Keratinocyte (primary cell): ENCODE measurements around the gene ANTXRL. TPM values are rescaled to one million over a fixed set of nuclear protein-coding genes. Genes with fewer than 3 reads are reported as not detected.

Experiments used
- DNase-seq: peaks from one replicate; pipeline ENCODE4 v3.0.0-alpha.2; 2011; ENCODE audit warnings: low read depth, missing footprints, low spot score
- FAIRE-seq: peaks from 2 replicates; lab custom pipeline; 2011; peaks lifted over from hg19 to GRCh38; lab: Jason Lieb, UNC
- H2AFZ ChIP-seq: 2 replicates; pipeline ENCODE4 v1.6.0; 2012; ENCODE audit warnings: low read length, control low read depth, inconsistent platforms; ENCODE audit not compliant: control insufficient read depth
- H3K27ac ChIP-seq: 2 replicates; pipeline ENCODE4 v1.5.1; 2011; ENCODE audit warnings: low read length; ENCODE audit not compliant: control insufficient read depth, insufficient read depth
- H3K27me3 ChIP-seq: 3 replicates; pipeline ENCODE4 v1.6.0; 2011; ENCODE audit warnings: low read length; ENCODE audit not compliant: control insufficient read depth, insufficient read depth; ENCODE audit errors: extremely low read depth
- H3K36me3 ChIP-seq, 2 experiments: 2 replicates in 1 of 2; 3 replicates in 1 of 2; pipeline ENCODE4 v1.5.1; 2011; ENCODE audit warnings: low read length in 2 of 2, mild to moderate bottlenecking in 1 of 2; ENCODE audit not compliant: control insufficient read depth in 2 of 2, insufficient read depth in 2 of 2; ENCODE audit errors: extremely low read depth in 1 of 2
- H3K4me1 ChIP-seq: 3 replicates; pipeline ENCODE4 v1.5.1; 2011; ENCODE audit warnings: low read length; ENCODE audit not compliant: control insufficient read depth, insufficient read depth; ENCODE audit errors: extremely low read depth
- H3K4me2 ChIP-seq: 3 replicates; pipeline ENCODE4 v1.6.0; 2011; ENCODE audit warnings: low read depth, low read length; ENCODE audit not compliant: control insufficient read depth, insufficient read depth; ENCODE audit errors: extremely low read depth
- H3K4me3 ChIP-seq, 3 experiments: fragments of 200-600 bp in 1 of 3; sonication (generic) in 1 of 3; 2 replicates in 2 of 3; 3 replicates in 1 of 3; pipeline ENCODE4 v1.5.1; 2011 to 2016; ENCODE audit warnings: low read length in 3 of 3, mild to moderate bottlenecking in 3 of 3, control low read depth in 2 of 3, inconsistent platforms in 1 of 3, low read depth in 1 of 3, mixed read lengths in 1 of 3, mixed run types in 1 of 3, moderate library complexity in 1 of 3; ENCODE audit not compliant: control insufficient read depth in 2 of 3, insufficient read depth in 2 of 3; ENCODE audit errors: extremely low read depth in 1 of 3
- H3K79me2 ChIP-seq: 2 replicates; pipeline ENCODE4 v1.6.0; 2012; ENCODE audit warnings: low read length; ENCODE audit not compliant: control insufficient read depth, insufficient read depth
- H3K9ac ChIP-seq: 3 replicates; pipeline ENCODE4 v1.6.0; 2011; ENCODE audit warnings: low read length; ENCODE audit not compliant: control insufficient read depth, insufficient read depth; ENCODE audit errors: extremely low read depth
- H3K9me1 ChIP-seq: 3 replicates; pipeline ENCODE4 v1.6.0; 2011; ENCODE audit warnings: low read length; ENCODE audit not compliant: control insufficient read depth, insufficient read depth; ENCODE audit errors: extremely low read depth
- H3K9me3 ChIP-seq: 2 replicates; pipeline ENCODE4 v1.5.1; 2012; ENCODE audit warnings: low read depth, low read length; ENCODE audit not compliant: control insufficient read depth
- H4K20me1 ChIP-seq: 3 replicates; pipeline ENCODE4 v1.6.0; 2011; ENCODE audit warnings: low read length; ENCODE audit not compliant: control insufficient read depth, insufficient read depth; ENCODE audit errors: extremely low read depth
- EZH2 ChIP-seq: IDR thresholded peaks from one replicate; pipeline ENCODE4 v1.6.1; 2012; ENCODE audit warnings: inconsistent platforms, mild to moderate bottlenecking, low read length, moderate library complexity
- dilution Hi-C: fragments of 300-500 bp; cut with MboI; formaldehyde crosslinking; loops from one replicate; pipeline ENCODE4 v1.7.0; 2020; ENCODE audit warnings: low sequenced_read_pairs; ENCODE audit not compliant: extremely low pct_ligation_motif_present
- polyA plus RNA-seq, 5 experiments: library from polyadenylated mRNA; depleted of rRNA in 3 of 5; stranded (reverse) in 3 of 5; stranded (forward) in 1 of 5; unstranded in 1 of 5; fragments of >200 nt; gene quantifications; 1 replicate in 1 of 5; 2 replicates in 3 of 5; 3 replicates in 1 of 5; pipeline versions ENCODE4 v1.2.1 to v1.2.3, GENCODE V29; 2011 to 2012; ENCODE audit warnings: missing spikeins in 2 of 5, low read depth in 1 of 5, low replicate concordance in 1 of 5
- TF ChIP-seq, protein P1 (sequence below), 3 experiments: IDR thresholded peaks in 1 of 3; conservative IDR thresholded peaks in 1 of 3; optimal IDR thresholded peaks in 1 of 3; 2 replicates in 2 of 3; 3 replicates in 1 of 3; pipeline versions ENCODE3 to v1.5.1; 2011; ENCODE audit warnings: low read length in 3 of 3, mild to moderate bottlenecking in 3 of 3, moderate library complexity in 2 of 3, control low read depth in 1 of 3, inconsistent platforms in 1 of 3; ENCODE audit not compliant: insufficient read depth in 2 of 3; ENCODE audit errors: extremely low read depth in 1 of 3

The ANTXRL gene
- polyA plus RNA-seq, 1 donor (not counting 4 experiments of a cell fraction or from before 2014, with no cell fraction given) = not detected

DNA sequence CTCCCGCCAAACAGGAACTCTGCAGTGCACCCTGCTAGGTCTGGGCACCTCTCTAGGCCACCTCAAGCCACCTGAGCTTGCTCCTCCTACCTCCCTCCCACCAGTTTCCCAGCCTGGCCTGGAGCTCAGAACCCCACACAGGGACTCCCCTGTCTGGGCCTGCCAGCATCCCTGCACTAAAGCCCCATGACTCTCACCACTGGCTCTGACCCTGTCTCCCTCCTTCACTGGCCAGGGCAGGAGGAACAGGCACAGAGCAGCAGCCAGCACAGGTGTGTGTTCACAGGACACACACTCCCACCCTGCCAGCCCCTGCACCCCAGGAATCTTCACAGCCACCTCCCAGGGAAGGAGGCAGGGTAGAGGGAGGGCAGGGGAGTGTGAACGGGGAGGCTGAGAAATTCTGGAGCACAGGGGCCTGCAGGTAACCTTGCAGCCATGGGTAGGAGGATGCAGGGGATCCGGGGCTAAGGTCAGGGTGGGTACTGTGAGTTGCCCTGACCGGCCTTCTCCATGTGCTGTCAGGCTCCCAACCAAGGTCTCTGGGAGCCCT, 13.9 kb upstream of the ANTXRL start:
- dilution Hi-C loops = no loop called here
- no peak overlapping the region for H3K27ac ChIP-seq
- DNase-seq = no peak
- no peaks in the 10 kb centered on the region for H3K36me3 ChIP-seq
- H3K27me3 ChIP-seq = no peaks in the 10 kb centered on the region
- FAIRE-seq = no peak
- no peaks in the 10 kb centered on the region for H3K4me1 ChIP-seq
- no peaks in the 10 kb centered on the region for H3K79me2 ChIP-seq
- no peak overlapping the region for H3K4me2 ChIP-seq
- no peaks in the 10 kb centered on the region for H4K20me1 ChIP-seq
- no peaks in the 10 kb centered on the region for H3K9me3 ChIP-seq
- TF ChIP-seq EZH2 = no peak
- TF ChIP-seq, protein P1, sequence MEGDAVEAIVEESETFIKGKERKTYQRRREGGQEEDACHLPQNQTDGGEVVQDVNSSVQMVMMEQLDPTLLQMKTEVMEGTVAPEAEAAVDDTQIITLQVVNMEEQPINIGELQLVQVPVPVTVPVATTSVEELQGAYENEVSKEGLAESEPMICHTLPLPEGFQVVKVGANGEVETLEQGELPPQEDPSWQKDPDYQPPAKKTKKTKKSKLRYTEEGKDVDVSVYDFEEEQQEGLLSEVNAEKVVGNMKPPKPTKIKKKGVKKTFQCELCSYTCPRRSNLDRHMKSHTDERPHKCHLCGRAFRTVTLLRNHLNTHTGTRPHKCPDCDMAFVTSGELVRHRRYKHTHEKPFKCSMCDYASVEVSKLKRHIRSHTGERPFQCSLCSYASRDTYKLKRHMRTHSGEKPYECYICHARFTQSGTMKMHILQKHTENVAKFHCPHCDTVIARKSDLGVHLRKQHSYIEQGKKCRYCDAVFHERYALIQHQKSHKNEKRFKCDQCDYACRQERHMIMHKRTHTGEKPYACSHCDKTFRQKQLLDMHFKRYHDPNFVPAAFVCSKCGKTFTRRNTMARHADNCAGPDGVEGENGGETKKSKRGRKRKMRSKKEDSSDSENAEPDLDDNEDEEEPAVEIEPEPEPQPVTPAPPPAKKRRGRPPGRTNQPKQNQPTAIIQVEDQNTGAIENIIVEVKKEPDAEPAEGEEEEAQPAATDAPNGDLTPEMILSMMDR (optimal IDR thresholded peaks at IDR 0.05 in 1 of 3, IDR thresholded peaks at IDR 0.05 in 1 of 3, conservative IDR thresholded peaks at IDR 0.05 in 1 of 3; ENCODE audit: extremely low read depth in 1 of 3, insufficient read depth in 2 of 3, low read length in 3 of 3) = no peak
- H3K9me1 ChIP-seq = no peaks in the 10 kb centered on the region
- H3K4me3 ChIP-seq = no peak overlapping the region
- H2AFZ ChIP-seq = no peak overlapping the region
- H3K9ac ChIP-seq = no peak overlapping the region

DNA sequence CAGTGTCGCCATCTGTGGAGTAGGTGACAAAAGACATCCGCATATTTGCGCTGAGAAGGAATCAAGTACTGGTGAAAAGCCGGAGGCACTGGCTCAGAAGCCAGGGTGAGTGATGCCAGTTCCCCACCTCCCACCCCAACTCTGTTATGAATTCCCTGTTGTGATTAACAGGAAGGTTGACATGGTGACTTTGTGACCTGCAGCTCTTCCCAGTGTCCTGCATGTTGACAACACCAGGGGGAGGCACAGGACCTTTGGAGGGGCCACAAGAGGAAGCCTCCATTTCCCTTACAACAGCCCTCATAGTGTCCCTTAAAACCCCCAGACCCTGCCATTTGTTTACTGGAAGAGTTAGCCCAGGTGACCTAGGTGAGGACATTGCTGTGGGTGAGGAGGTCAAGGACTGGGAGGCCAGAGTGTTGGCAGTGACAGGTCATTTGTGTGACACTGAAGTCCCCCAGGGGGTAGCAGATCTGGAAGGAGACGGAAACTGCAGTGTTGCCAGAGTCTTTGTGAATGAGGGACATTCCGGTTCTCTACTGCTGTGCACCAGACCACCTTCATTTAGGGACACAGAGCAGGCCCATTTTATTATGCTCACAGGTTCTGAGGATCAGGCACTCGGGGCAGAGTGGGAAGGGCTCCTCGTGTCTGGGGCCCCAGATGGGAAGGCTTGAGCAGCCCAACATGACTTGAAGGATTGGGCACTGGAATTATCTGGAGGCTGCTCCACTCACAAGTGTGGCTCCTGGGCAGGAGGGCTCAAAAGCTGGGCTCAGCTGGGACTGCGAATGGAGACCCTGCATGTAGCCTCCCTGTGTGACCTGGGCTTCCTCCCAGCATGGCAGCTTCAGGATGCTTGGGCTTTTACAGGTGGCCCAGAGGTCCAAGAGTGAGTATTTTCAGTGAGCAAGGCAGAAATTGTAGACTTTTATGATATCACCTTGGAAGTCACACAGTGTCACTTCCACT, 13.0 kb upstream of the ANTXRL start:
- no peak for FAIRE-seq
- dilution Hi-C loops = no loop called here

More for the DNA sequence above, 13.0 kb upstream of the ANTXRL start:
- Histone ChIP-seq H3K4me1 (no peaks in the 10 kb centered on the region), H3K9me3 (no peaks in the 10 kb centered on the region), H3K4me3 (no peak overlapping the region), H3K4me2 (no peak overlapping the region), H4K20me1 (no peaks in the 10 kb centered on the region), H3K27me3 (no peaks in the 10 kb centered on the region), H2AFZ (no peak overlapping the region), H3K9ac (no peak overlapping the region), H3K9me1 (no peaks in the 10 kb centered on the region), H3K27ac (no peak overlapping the region), H3K36me3 (no peaks in the 10 kb centered on the region), H3K79me2 (no peaks in the 10 kb centered on the region)
- DNase-seq = no peak
- no peak for TF ChIP-seq EZH2
- TF ChIP-seq, protein P1 (optimal IDR thresholded peaks at IDR 0.05 in 1 of 3, IDR thresholded peaks at IDR 0.05 in 1 of 3, conservative IDR thresholded peaks at IDR 0.05 in 1 of 3; ENCODE audit: extremely low read depth in 1 of 3, insufficient read depth in 2 of 3, low read length in 3 of 3) = no peak
